Right atrium auricular region (tissue), 2 donors: Measurements from ENCODE around the gene VWA8. TPM values are rescaled to one million over a fixed set of nuclear protein-coding genes. Genes with fewer than 3 reads are reported as not detected.

Experiments used
- DNase-seq: peaks from one replicate; pipeline ENCODE4 v3.0.0-alpha.2; 2019; ENCODE audit warnings: low spot score
- H3K27ac ChIP-seq, 2 donors: fragments of 200-600 bp; sonication (generic); 1 replicate in 1 of 2; 2 replicates in 1 of 2; pipeline ENCODE4 v1.5.1; 2016 to 2019
- H3K27me3 ChIP-seq, 2 donors: fragments of 200-600 bp; sonication (generic); one replicate each; pipeline versions ENCODE4 v1.5.1 to v1.6.0; 2017 to 2019
- H3K36me3 ChIP-seq: fragments of 200-600 bp; sonication (generic); one replicate; pipeline ENCODE4 v1.5.1; 2016
- H3K4me1 ChIP-seq, 2 donors: fragments of 200-600 bp; sonication (generic); one replicate each; pipeline versions ENCODE4 v1.5.1 to v1.6.0; 2017 to 2019
- H3K4me3 ChIP-seq, 2 donors: fragments of 200-600 bp; sonication (generic); 1 replicate in 1 of 2; 2 replicates in 1 of 2; pipeline ENCODE4 v1.5.1; 2017 to 2019; ENCODE audit warnings: mild to moderate bottlenecking in 1 of 2, moderate library complexity in 1 of 2
- H3K9me3 ChIP-seq, 2 donors: fragments of 200-600 bp; sonication (generic); one replicate each; pipeline ENCODE4 v1.5.1; 2019
- total RNA-seq, 2 donors: library from RNA; depleted of rRNA; stranded (reverse); fragments of >200 nt; gene quantifications; one replicate each; pipeline ENCODE4 v1.1.0, GENCODE V29; 2016
- TF ChIP-seq, protein P1 (sequence below), 2 donors: fragments of 200-600 bp; sonication (generic); IDR thresholded peaks; one replicate each; pipeline ENCODE4 v1.5.1; 2019; ENCODE audit warnings: antibody characterized with exemption in 2 of 2

Gene VWA8
- total RNA-seq, 2 donors from 2014 or later: 25.9 to 32.8 TPM

DNA sequence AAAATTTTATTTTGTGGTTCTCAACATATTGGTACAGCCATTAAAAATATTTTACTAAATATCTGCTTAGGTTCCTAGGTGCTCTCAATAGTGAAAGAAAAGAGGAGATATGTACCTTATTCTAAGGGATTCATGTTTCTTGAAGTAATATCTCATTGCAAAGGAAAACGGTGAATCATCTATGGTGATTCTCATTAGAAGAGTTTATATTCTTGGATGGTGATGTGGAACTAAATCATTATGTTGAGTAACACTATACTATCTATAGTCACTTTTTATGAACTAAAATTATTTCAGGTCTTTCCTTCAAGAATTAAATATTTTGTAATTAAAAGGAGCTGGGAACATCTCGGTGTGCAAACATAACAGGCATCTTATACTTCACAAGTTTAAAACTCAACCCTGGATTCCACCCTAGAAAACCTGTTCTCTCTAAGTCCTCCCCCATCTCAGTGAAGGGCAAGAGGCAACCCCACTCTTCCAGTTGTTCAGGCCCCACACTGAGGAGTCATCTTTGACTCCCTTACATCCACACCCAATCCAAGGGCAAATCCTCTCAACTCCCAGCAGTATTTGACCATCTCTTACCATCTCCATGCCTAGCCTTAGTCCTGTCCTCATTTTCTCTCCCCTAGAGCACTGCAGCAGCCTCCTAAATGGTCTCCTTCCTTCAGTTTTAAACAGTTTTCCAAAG is 363.4 kb downstream of the VWA8 start:
- H3K4me1 ChIP-seq: no peaks in the 10 kb centered on the region
- H3K36me3 ChIP-seq: peaks cover 10% of the 10 kb centered on the region
- no peaks in the 10 kb centered on the region for H3K9me3 ChIP-seq
- no peak overlapping the region for H3K27ac ChIP-seq
- H3K27me3 ChIP-seq: no peaks in the 10 kb centered on the region
- TF ChIP-seq, protein P1, sequence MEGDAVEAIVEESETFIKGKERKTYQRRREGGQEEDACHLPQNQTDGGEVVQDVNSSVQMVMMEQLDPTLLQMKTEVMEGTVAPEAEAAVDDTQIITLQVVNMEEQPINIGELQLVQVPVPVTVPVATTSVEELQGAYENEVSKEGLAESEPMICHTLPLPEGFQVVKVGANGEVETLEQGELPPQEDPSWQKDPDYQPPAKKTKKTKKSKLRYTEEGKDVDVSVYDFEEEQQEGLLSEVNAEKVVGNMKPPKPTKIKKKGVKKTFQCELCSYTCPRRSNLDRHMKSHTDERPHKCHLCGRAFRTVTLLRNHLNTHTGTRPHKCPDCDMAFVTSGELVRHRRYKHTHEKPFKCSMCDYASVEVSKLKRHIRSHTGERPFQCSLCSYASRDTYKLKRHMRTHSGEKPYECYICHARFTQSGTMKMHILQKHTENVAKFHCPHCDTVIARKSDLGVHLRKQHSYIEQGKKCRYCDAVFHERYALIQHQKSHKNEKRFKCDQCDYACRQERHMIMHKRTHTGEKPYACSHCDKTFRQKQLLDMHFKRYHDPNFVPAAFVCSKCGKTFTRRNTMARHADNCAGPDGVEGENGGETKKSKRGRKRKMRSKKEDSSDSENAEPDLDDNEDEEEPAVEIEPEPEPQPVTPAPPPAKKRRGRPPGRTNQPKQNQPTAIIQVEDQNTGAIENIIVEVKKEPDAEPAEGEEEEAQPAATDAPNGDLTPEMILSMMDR (IDR thresholded peaks at IDR 0.05): no peak
- H3K4me3 ChIP-seq: no peak overlapping the region
- DNase-seq: no peak

- Histone ChIP-seq H3K27me3 (no peaks in the 10 kb centered on the region), H3K36me3 (peaks cover 3% of the 10 kb centered on the region), H3K4me3 (no peak overlapping the region), H3K9me3 (no peaks in the 10 kb centered on the region), H3K27ac (no peak overlapping the region), H3K4me1 (no peaks in the 10 kb centered on the region)
- TF ChIP-seq, protein P1 (IDR thresholded peaks at IDR 0.05): no peak
- no peak for DNase-seq
Observed at GRCh38 chr13:41596190-41596589, 364.7 kb downstream of the VWA8 start.

GRCh38 chr13:41595298-41595697 is 365.6 kb downstream of the VWA8 start:
- TF ChIP-seq, protein P1 (IDR thresholded peaks at IDR 0.05): no peak
- H3K4me3 ChIP-seq: no peak overlapping the region
- no peak overlapping the region for H3K27ac ChIP-seq
- no peaks in the 10 kb centered on the region for H3K4me1 ChIP-seq
- no peak for DNase-seq
- H3K27me3 ChIP-seq: no peaks in the 10 kb centered on the region
- no peaks in the 10 kb centered on the region for H3K36me3 ChIP-seq
- no peaks in the 10 kb centered on the region for H3K9me3 ChIP-seq

DNA sequence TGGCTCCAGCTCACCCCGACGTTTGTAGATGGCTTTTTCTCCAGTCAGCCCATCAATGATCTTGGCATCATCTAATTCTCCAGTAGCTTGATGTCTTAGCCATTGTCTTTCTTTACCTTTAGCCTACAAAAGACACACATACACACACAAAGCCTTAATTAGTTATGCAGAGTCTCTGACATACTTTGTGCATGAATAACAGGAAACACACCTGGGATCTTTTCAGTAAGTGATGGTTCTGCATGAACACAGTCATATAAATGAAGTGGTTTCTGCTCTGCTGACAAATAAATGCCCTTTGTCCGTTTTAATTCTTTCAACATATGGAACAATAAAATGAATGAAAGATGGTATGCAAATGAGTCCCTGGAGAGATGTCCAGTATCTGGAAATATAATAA is 370.3 kb downstream of the VWA8 start:
- no peaks in the 10 kb centered on the region for H3K4me1 ChIP-seq
- peaks cover 5% of the 10 kb centered on the region for H3K36me3 ChIP-seq
- H3K4me3 ChIP-seq: no peak overlapping the region
- H3K27ac ChIP-seq: no peak overlapping the region
- no peak for DNase-seq
- TF ChIP-seq, protein P1 (IDR thresholded peaks at IDR 0.05): no peak
- no peaks in the 10 kb centered on the region for H3K27me3 ChIP-seq
- no peaks in the 10 kb centered on the region for H3K9me3 ChIP-seq

DNA sequence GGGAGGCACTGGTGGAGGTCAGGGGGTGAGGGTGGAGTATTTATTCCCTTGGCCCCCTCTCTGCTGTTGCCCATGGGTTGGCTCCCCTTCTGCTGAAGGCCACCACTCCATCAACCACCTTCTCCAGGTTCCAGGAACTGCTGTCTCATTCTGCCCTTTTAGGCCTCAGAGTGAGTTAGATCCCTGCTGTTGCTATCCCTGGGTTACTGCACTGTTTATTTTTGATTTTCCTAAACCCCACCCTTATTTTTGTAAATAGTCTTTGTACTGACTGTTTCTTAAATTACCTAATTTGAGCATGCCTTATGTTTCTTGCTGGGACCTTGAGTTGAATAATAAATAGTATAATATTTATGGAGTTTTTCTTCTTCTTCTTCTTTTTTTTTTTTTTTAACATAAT is 370.8 kb downstream of the VWA8 start:
- H3K9me3 ChIP-seq: no peaks in the 10 kb centered on the region
- no peak for DNase-seq
- H3K27ac ChIP-seq: no peak overlapping the region
- H3K36me3 ChIP-seq: peaks cover 5% of the 10 kb centered on the region
- TF ChIP-seq, protein P1 (IDR thresholded peaks at IDR 0.05): no peak
- no peak overlapping the region for H3K4me3 ChIP-seq
- no peaks in the 10 kb centered on the region for H3K4me1 ChIP-seq
- H3K27me3 ChIP-seq: no peaks in the 10 kb centered on the region

GRCh38 chr13:41589434-41589833 is 371.5 kb downstream of the VWA8 start:
- H3K27me3 ChIP-seq: no peaks in the 10 kb centered on the region
- H3K27ac ChIP-seq: no peak overlapping the region
- TF ChIP-seq, protein P1 (IDR thresholded peaks at IDR 0.05): no peak
- H3K9me3 ChIP-seq: no peaks in the 10 kb centered on the region
- DNase-seq: no peak
- H3K36me3 ChIP-seq: peaks cover 5% of the 10 kb centered on the region
- H3K4me3 ChIP-seq: no peak overlapping the region
- no peaks in the 10 kb centered on the region for H3K4me1 ChIP-seq
